DND-41 (cell line): ENCODE data around the gene JUND.

ENCODE experiments used
- CTCF ChIP-seq: IDR thresholded peaks from 2 replicates; pipeline ENCODE4 v1.5.1; 2012; ENCODE audit warnings: borderline replicate concordance, low read length, moderate library complexity, mild to moderate bottlenecking; ENCODE audit not compliant: poor library complexity, severe bottlenecking; ENCODE audit errors: extremely low read depth
- EZH2 ChIP-seq: IDR thresholded peaks from 3 replicates; pipeline ENCODE4 v1.6.1; 2012; ENCODE audit warnings: borderline replicate concordance, low read depth, mild to moderate bottlenecking, moderate library complexity, low read length, inconsistent platforms; ENCODE audit not compliant: severe bottlenecking

GRCh38 chr19:18307271-18307681 is 25.9 kb upstream of the JUND start:
- TF ChIP-seq CTCF: no peak
- TF ChIP-seq EZH2: no peak
